Measurements from ENCODE around the gene MTM1. TPM values are rescaled to one million over a fixed set of nuclear protein-coding genes. Genes with fewer than 3 reads are reported as not detected.

Gene MTM1
- total RNA-seq, 1 experiment from 2014 or later: 6.4 TPM

- H3K4me1 Mint-ChIP-seq: peaks cover 44 to 59% of the 10 kb centered on the region in 2 experiments
- peak overlapping the region; percentile 70 to 81 for H3K4me3 Mint-ChIP-seq
- no peak overlapping the region for H2AFZ ChIP-seq (ENCODE audit: low read length)
These were observed 695 bp downstream of the MTM1 start for GRCh38 chrX:150569155-150569477.

More at GRCh38 chrX:150569155-150569477, 695 bp downstream of the MTM1 start:
- H4K20me1 ChIP-seq (ENCODE audit: control insufficient read depth, insufficient read depth, insufficient read length): no peaks in the 10 kb centered on the region
- no peaks in the 10 kb centered on the region for H3K27me3 ChIP-seq (ENCODE audit: insufficient read depth, low read length)
- no peak overlapping the region for H4K91ac ChIP-seq (ENCODE audit: insufficient read length, low read depth, low read length)
- no peak overlapping the region for H3K27ac ChIP-seq (ENCODE audit: insufficient read length, low read depth, low read length)
- peak overlapping the region; percentile 82 for H3K9ac ChIP-seq (ENCODE audit: extremely low read depth, insufficient read length, low read length)
- H3K18ac ChIP-seq (ENCODE audit: insufficient read length, low read depth, low read length): no peak overlapping the region
- WGBS (ENCODE audit: extremely low coverage, insufficient read length, low lambda C conversion rate): no CpG with 5 or more reads among the region's 17 CpGs
- no peak overlapping the region for H4K5ac ChIP-seq (ENCODE audit: insufficient read length, low read depth, low read length)
- H3K36me3 Mint-ChIP-seq (ENCODE audit: insufficient read depth in 1 of 3, low read depth in 3 of 3): peaks cover 0 to 4% (median 3%) of the 10 kb centered on the region in 3 experiments; a peak in 2 of 7 replicates
- H3K27me3 Mint-ChIP-seq (ENCODE audit: low read depth): peaks cover 7% of the 10 kb centered on the region
- no peak overlapping the region for H4K8ac ChIP-seq (replicated peaks; ENCODE audit: insufficient read length, low read depth, low read length)
- H3K14ac ChIP-seq (ENCODE audit: insufficient read depth, low read length): no peak overlapping the region
- H3K4me2 ChIP-seq (ENCODE audit: insufficient read depth, insufficient read length, low read length): peak overlapping the region; percentile 92
- peaks cover 3% of the 10 kb centered on the region for H3K79me1 ChIP-seq (ENCODE audit: insufficient read depth, low read depth, low read length, poor library complexity, severe bottlenecking)
- H2AK5ac ChIP-seq (ENCODE audit: insufficient read length, low read length): no peak overlapping the region
- no peak overlapping the region for H2BK20ac ChIP-seq (ENCODE audit: low read depth, low read length, poor library complexity, severe bottlenecking)
- H2BK5ac ChIP-seq (ENCODE audit: insufficient read length, low read length): no peak overlapping the region
- no peaks in the 10 kb centered on the region for H3K9me3 ChIP-seq (ENCODE audit: control insufficient read depth, low read depth, low read length)
- no peak overlapping the region for H3K56ac ChIP-seq (ENCODE audit: insufficient read length, low read depth, low read length)
- peaks cover 8% of the 10 kb centered on the region for H3K23me2 ChIP-seq (ENCODE audit: insufficient read length, low read depth, low read length, poor library complexity, severe bottlenecking)
- no peak overlapping the region for H3T11ph ChIP-seq (ENCODE audit: low read length)
- H2BK12ac ChIP-seq (ENCODE audit: insufficient read length, low read depth, low read length): no peak overlapping the region
- no peak overlapping the region for H3K4ac ChIP-seq (ENCODE audit: low read depth, low read length)
- H3K23ac ChIP-seq (ENCODE audit: insufficient read length, low read depth, low read length): no peak overlapping the region
- H3K4me1 ChIP-seq (ENCODE audit: insufficient read depth, low read length): peaks cover 3% of the 10 kb centered on the region; the same call in 1 of the 2 replicates
- H2BK120ac ChIP-seq (ENCODE audit: low read depth, low read length, poor library complexity, severe bottlenecking): no peak overlapping the region
- H3K27ac Mint-ChIP-seq: no peak overlapping the region
- H3K9me3 Mint-ChIP-seq: peaks cover 66 to 74% of the 10 kb centered on the region in 2 experiments
- TF ChIP-seq CTCF (conservative IDR thresholded peaks at IDR 0.05): no peak
- no peak for DNase-seq
- no peak overlapping the region for H2BK15ac ChIP-seq (ENCODE audit: low read depth, low read length)
- 0 out of 2 replicates have a peak, but pooled peaks cover 1% of the 10 kb centered on the region for H3K79me2 ChIP-seq (ENCODE audit: insufficient read depth, low read length)

Measured in H9 (cell line).